Loucy (cell line): Measurements from ENCODE around the gene TARS2.

Source experiments
- H2AFZ ChIP-seq: fragments of 200-600 bp; sonication (generic); 2 replicates; pipeline ENCODE4 v1.6.0; 2016; ENCODE audit warnings: antibody characterized with exemption, mild to moderate bottlenecking, low read length, moderate library complexity
- H3F3A ChIP-seq: fragments of 200-600 bp; 2 replicates; pipeline ENCODE4 v1.6.0; 2016; ENCODE audit warnings: antibody characterized with exemption, low read depth, mild to moderate bottlenecking
- H3K27me3 ChIP-seq: fragments of 200-600 bp; sonication (generic); 2 replicates; pipeline ENCODE4 v1.6.1; 2014; ENCODE audit warnings: low read length, mild to moderate bottlenecking; ENCODE audit not compliant: insufficient read depth, poor library complexity, severe bottlenecking
- H3K36me3 ChIP-seq: fragments of 200-600 bp; sonication (generic); 2 replicates; pipeline ENCODE4 v1.6.1; 2016; ENCODE audit warnings: low read length; ENCODE audit not compliant: insufficient read depth
- H3K4me1 ChIP-seq: fragments of 200-600 bp; sonication (generic); 2 replicates; pipeline ENCODE4 v1.5.1; 2014; ENCODE audit warnings: low read length, mild to moderate bottlenecking; ENCODE audit not compliant: insufficient read depth, poor library complexity, severe bottlenecking
- H3K4me2 ChIP-seq: fragments of 200-600 bp; sonication (generic); 2 replicates; pipeline ENCODE4 v1.6.0; 2014; ENCODE audit warnings: antibody characterized with exemption, low read length, low read depth, mild to moderate bottlenecking; ENCODE audit not compliant: poor library complexity, severe bottlenecking
- H3K4me3 ChIP-seq: fragments of 200-600 bp; sonication (generic); 2 replicates; pipeline ENCODE4 v1.5.1; 2014; ENCODE audit warnings: low read length, mild to moderate bottlenecking, mixed read lengths; ENCODE audit not compliant: poor library complexity, severe bottlenecking
- H3K79me2 ChIP-seq: fragments of 200-600 bp; sonication (generic); 2 replicates; pipeline ENCODE4 v1.6.1; 2014; ENCODE audit warnings: low read length; ENCODE audit not compliant: insufficient read depth
- H3K9ac ChIP-seq: fragments of 200-600 bp; sonication (generic); 2 replicates; pipeline ENCODE4 v1.6.0; 2014; ENCODE audit warnings: mild to moderate bottlenecking, low read depth, low read length, moderate library complexity; ENCODE audit not compliant: poor library complexity, severe bottlenecking
- H3K9me2 ChIP-seq: fragments of 200-600 bp; sonication (generic); replicated peaks from 2 replicates; pipeline ENCODE4 v1.6.1; 2016; ENCODE audit warnings: low read depth, low read length, mixed read lengths
- H3K9me3 ChIP-seq: fragments of 200-600 bp; sonication (generic); 2 replicates; pipeline ENCODE4 v1.6.1; 2014; ENCODE audit warnings: mild to moderate bottlenecking, antibody characterized with exemption, low read length, low read depth; ENCODE audit not compliant: insufficient read depth
- H4K20me1 ChIP-seq: fragments of 200-600 bp; sonication (generic); 2 replicates; pipeline ENCODE4 v1.6.0; 2014; ENCODE audit warnings: antibody characterized with exemption, low read length, mild to moderate bottlenecking; ENCODE audit not compliant: insufficient read depth, poor library complexity, severe bottlenecking
- EZH2phosphoT487 ChIP-seq: fragments of 200-600 bp; IDR thresholded peaks from 2 replicates; pipeline ENCODE4 v1.6.1; 2018; ENCODE audit warnings: antibody characterized with exemption, mild to moderate bottlenecking, moderate library complexity, borderline replicate concordance
- TF ChIP-seq, protein P1 (sequence below): fragments of 200-600 bp; sonication (generic); conservative IDR thresholded peaks from 2 replicates; pipeline ENCODE4 v1.5.1; 2014; ENCODE audit warnings: mild to moderate bottlenecking, antibody characterized with exemption, low read length

TARS2 gene

GRCh38 chr1:150525348-150525747 lies 38.1 kb downstream of the TARS2 start:
- H3K4me3 ChIP-seq, result no peak overlapping the region

DNA sequence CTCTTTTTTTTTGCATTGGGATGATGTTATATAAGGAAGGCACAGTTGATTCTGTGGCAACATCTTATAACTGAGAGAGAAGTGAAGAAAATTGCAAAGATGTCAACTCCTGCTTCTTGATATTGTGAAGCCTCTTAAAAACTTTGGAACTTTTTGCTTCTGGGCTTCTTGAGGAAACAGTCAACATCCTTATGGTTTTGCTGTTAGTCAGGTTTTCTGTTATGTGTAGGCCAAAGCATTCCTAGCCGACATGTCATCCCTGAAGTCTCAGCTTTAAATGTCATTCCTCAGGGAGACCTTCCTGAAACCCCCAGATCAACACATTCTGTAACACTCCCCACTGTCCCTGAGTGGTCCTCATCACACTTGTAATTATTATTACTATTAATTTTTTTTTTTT lies 41.0 kb downstream of the TARS2 start:
- Histone ChIP-seq H4K20me1 (no peaks in the 10 kb centered on the region), H3K4me3 (no peak overlapping the region), H3K9me2 (no peaks in the 10 kb centered on the region), H3K9me3 (no peaks in the 10 kb centered on the region), H3K4me1 (no peaks in the 10 kb centered on the region), H3K9ac (no peak overlapping the region), H3K27me3 (no peaks in the 10 kb centered on the region), H2AFZ (no peak overlapping the region), H3F3A (no peaks in the 10 kb centered on the region), H3K4me2 (no peak overlapping the region), H3K36me3 (no peaks in the 10 kb centered on the region), H3K79me2 (no peaks in the 10 kb centered on the region)
- TF ChIP-seq, protein P1, sequence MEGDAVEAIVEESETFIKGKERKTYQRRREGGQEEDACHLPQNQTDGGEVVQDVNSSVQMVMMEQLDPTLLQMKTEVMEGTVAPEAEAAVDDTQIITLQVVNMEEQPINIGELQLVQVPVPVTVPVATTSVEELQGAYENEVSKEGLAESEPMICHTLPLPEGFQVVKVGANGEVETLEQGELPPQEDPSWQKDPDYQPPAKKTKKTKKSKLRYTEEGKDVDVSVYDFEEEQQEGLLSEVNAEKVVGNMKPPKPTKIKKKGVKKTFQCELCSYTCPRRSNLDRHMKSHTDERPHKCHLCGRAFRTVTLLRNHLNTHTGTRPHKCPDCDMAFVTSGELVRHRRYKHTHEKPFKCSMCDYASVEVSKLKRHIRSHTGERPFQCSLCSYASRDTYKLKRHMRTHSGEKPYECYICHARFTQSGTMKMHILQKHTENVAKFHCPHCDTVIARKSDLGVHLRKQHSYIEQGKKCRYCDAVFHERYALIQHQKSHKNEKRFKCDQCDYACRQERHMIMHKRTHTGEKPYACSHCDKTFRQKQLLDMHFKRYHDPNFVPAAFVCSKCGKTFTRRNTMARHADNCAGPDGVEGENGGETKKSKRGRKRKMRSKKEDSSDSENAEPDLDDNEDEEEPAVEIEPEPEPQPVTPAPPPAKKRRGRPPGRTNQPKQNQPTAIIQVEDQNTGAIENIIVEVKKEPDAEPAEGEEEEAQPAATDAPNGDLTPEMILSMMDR, result no peak

More at GRCh38 chr1:150525348-150525747, 38.1 kb downstream of the TARS2 start:
- H2AFZ ChIP-seq, result no peak overlapping the region
- no peaks in the 10 kb centered on the region for H3F3A ChIP-seq
- H3K9me2 ChIP-seq, result no peaks in the 10 kb centered on the region
- no peaks in the 10 kb centered on the region for H4K20me1 ChIP-seq
- no peaks in the 10 kb centered on the region for H3K36me3 ChIP-seq
- no peak overlapping the region for H3K4me2 ChIP-seq
- no peak overlapping the region for H3K9ac ChIP-seq
- no peaks in the 10 kb centered on the region for H3K27me3 ChIP-seq
- TF ChIP-seq, protein P1, result no peak
- TF ChIP-seq EZH2phosphoT487, result no peak
- no peaks in the 10 kb centered on the region for H3K79me2 ChIP-seq
- no peaks in the 10 kb centered on the region for H3K9me3 ChIP-seq
- H3K4me1 ChIP-seq, result no peaks in the 10 kb centered on the region

- Histone ChIP-seq H4K20me1 (no peaks in the 10 kb centered on the region), H3K9me3 (no peaks in the 10 kb centered on the region), H3K9me2 (no peaks in the 10 kb centered on the region), H3K4me3 (no peak overlapping the region), H3K79me2 (no peaks in the 10 kb centered on the region), H3K4me2 (no peak overlapping the region), H3K27me3 (no peaks in the 10 kb centered on the region), H3K4me1 (no peaks in the 10 kb centered on the region), H2AFZ (no peak overlapping the region), H3K36me3 (no peaks in the 10 kb centered on the region), H3K9ac (no peak overlapping the region), H3F3A (no peaks in the 10 kb centered on the region)
- TF ChIP-seq, protein P1, result no peak
- no peak for TF ChIP-seq EZH2phosphoT487
Measured at GRCh38 chr1:150529017-150529416, 41.8 kb downstream of the TARS2 start.
